DND-41 (cell line): Measurements from ENCODE around the gene SPRR3.

ENCODE experiments used
- ATAC-seq: fragments of 200-7000 bp; cut with Tn5 transposase; 3 replicates; pipeline ENCODE4 v1.9.1; 2021; ENCODE audit warnings: low read depth; ENCODE audit not compliant: insufficient read depth
- DNase-seq: peaks from one replicate; pipeline ENCODE4 v3.0.0-alpha.2; 2020
- H2AFZ ChIP-seq: 2 replicates; pipeline ENCODE4 v1.6.0; 2012; ENCODE audit warnings: low read depth, low read length
- H3K27ac ChIP-seq: 2 replicates; pipeline ENCODE4 v1.5.1; 2012; ENCODE audit warnings: low read length, inconsistent platforms
- H3K27me3 ChIP-seq: fragments of 200-600 bp; sonication (generic); 2 replicates; pipeline ENCODE4 v1.6.0; 2012; ENCODE audit warnings: low read length, mild to moderate bottlenecking, inconsistent platforms; ENCODE audit not compliant: insufficient read depth, poor library complexity
- H3K36me3 ChIP-seq: 2 replicates; pipeline ENCODE4 v1.5.1; 2012; ENCODE audit warnings: low read length, inconsistent platforms; ENCODE audit not compliant: insufficient read depth
- H3K4me1 ChIP-seq: 2 replicates; pipeline ENCODE4 v1.5.1; 2012; ENCODE audit warnings: mild to moderate bottlenecking, low read length; ENCODE audit not compliant: insufficient read depth
- H3K4me2 ChIP-seq: 2 replicates; pipeline ENCODE4 v1.6.0; 2012; ENCODE audit warnings: mild to moderate bottlenecking, moderate library complexity, low read length, inconsistent platforms; ENCODE audit not compliant: insufficient read depth
- H3K4me3 ChIP-seq, 2 experiments: fragments of 200-600 bp in 1 of 2; shearing (Covaris generic) in 1 of 2; 2 replicates each; pipeline ENCODE4 v1.5.1; 2012 to 2016; ENCODE audit warnings: inconsistent platforms in 2 of 2, low read length in 2 of 2, mild to moderate bottlenecking in 2 of 2, low read depth in 1 of 2, moderate library complexity in 1 of 2
- H3K79me2 ChIP-seq: 2 replicates; pipeline ENCODE4 v1.6.0; 2012; ENCODE audit warnings: low read length, inconsistent platforms; ENCODE audit not compliant: insufficient read depth
- H3K9ac ChIP-seq: 2 replicates; pipeline ENCODE4 v1.6.0; 2012; ENCODE audit warnings: low read depth, mild to moderate bottlenecking, inconsistent platforms, low read length, moderate library complexity
- H3K9me3 ChIP-seq: 2 replicates; pipeline ENCODE4 v1.5.1; 2012; ENCODE audit warnings: low read length, moderate library complexity, mild to moderate bottlenecking, inconsistent platforms; ENCODE audit not compliant: insufficient read depth, severe bottlenecking
- H4K20me1 ChIP-seq: 2 replicates; pipeline ENCODE4 v1.6.0; 2012; ENCODE audit warnings: low read length; ENCODE audit not compliant: insufficient read depth
- CTCF ChIP-seq: IDR thresholded peaks from 2 replicates; pipeline ENCODE4 v1.5.1; 2012; ENCODE audit warnings: borderline replicate concordance, low read length, moderate library complexity, mild to moderate bottlenecking; ENCODE audit not compliant: poor library complexity, severe bottlenecking; ENCODE audit errors: extremely low read depth
- EZH2 ChIP-seq: IDR thresholded peaks from 3 replicates; pipeline ENCODE4 v1.6.1; 2012; ENCODE audit warnings: borderline replicate concordance, low read depth, mild to moderate bottlenecking, moderate library complexity, low read length, inconsistent platforms; ENCODE audit not compliant: severe bottlenecking

SPRR3 gene

GRCh38 chr1:152964536-152964935 is 37.0 kb upstream of the SPRR3 start:
- Histone ChIP-seq H3K27ac (no peak overlapping the region), H3K4me3 (no peak overlapping the region), H3K79me2 (no peaks in the 10 kb centered on the region), H3K9ac (no peak overlapping the region), H4K20me1 (no peaks in the 10 kb centered on the region), H3K36me3 (no peaks in the 10 kb centered on the region), H3K4me2 (no peak overlapping the region), H3K27me3 (peaks cover 7% of the 10 kb centered on the region), H3K9me3 (no peaks in the 10 kb centered on the region), H3K4me1 (no peaks in the 10 kb centered on the region), H2AFZ (no peak overlapping the region)
- no peak for TF ChIP-seq CTCF
- TF ChIP-seq EZH2: no peak
- ATAC-seq (no peak), DNase-seq (no peak)

GRCh38 chr1:152965853-152966252 is 35.7 kb upstream of the SPRR3 start:
- H3K27me3 ChIP-seq: peaks cover 11% of the 10 kb centered on the region
- H3K79me2 ChIP-seq: no peaks in the 10 kb centered on the region
- H3K4me1 ChIP-seq: no peaks in the 10 kb centered on the region
- H3K4me2 ChIP-seq: no peak overlapping the region
- H4K20me1 ChIP-seq: no peaks in the 10 kb centered on the region
- no peak overlapping the region for H2AFZ ChIP-seq
- no peak for ATAC-seq
- H3K27ac ChIP-seq: no peak overlapping the region
- no peak overlapping the region for H3K9ac ChIP-seq
- no peak for DNase-seq
- H3K9me3 ChIP-seq: no peaks in the 10 kb centered on the region
- H3K4me3 ChIP-seq: no peak overlapping the region
- no peaks in the 10 kb centered on the region for H3K36me3 ChIP-seq
- TF ChIP-seq CTCF: no peak
- TF ChIP-seq EZH2: no peak

- Histone ChIP-seq H3K9ac (no peak overlapping the region), H3K27ac (no peak overlapping the region), H3K79me2 (no peaks in the 10 kb centered on the region), H3K27me3 (peaks cover 13% of the 10 kb centered on the region), H3K4me3 (no peak overlapping the region), H3K4me2 (no peak overlapping the region), H2AFZ (no peak overlapping the region), H4K20me1 (no peaks in the 10 kb centered on the region), H3K36me3 (no peaks in the 10 kb centered on the region), H3K4me1 (no peaks in the 10 kb centered on the region), H3K9me3 (no peaks in the 10 kb centered on the region)
- DNase-seq (no peak), ATAC-seq (no peak)
- no peak for TF ChIP-seq EZH2
- no peak for TF ChIP-seq CTCF
These were observed 34.3 kb upstream of the SPRR3 start for GRCh38 chr1:152967201-152967600.

- no peak overlapping the region for H3K4me2 ChIP-seq
- no peaks in the 10 kb centered on the region for H3K36me3 ChIP-seq
- no peaks in the 10 kb centered on the region for H3K79me2 ChIP-seq
- no peak overlapping the region for H3K4me3 ChIP-seq
- H3K9ac ChIP-seq: no peak overlapping the region
- TF ChIP-seq EZH2: no peak
- DNase-seq (no peak), ATAC-seq (no peak; the same call in 2 of the 3 replicates)
- H4K20me1 ChIP-seq: no peaks in the 10 kb centered on the region
- H3K9me3 ChIP-seq: no peaks in the 10 kb centered on the region
- H3K27ac ChIP-seq: no peak overlapping the region
- H3K4me1 ChIP-seq: no peaks in the 10 kb centered on the region
- H3K27me3 ChIP-seq: peaks cover 16% of the 10 kb centered on the region
- H2AFZ ChIP-seq: no peak overlapping the region
These were observed 33.3 kb upstream of the SPRR3 start for GRCh38 chr1:152968248-152968647.
